Lower leg skin (tissue), 3 donors: ENCODE measurements around the gene ZC3H6.

Experiments
- CTCF ChIP-seq, 3 donors: fragments of 450-650 bp; IDR thresholded peaks; one replicate each; pipeline ENCODE4 v1.5.1; 2016; ENCODE audit warnings: antibody characterized with exemption in 3 of 3, mild to moderate bottlenecking in 3 of 3, moderate library complexity in 2 of 3
- POLR2A ChIP-seq, 2 donors: fragments of 450-650 bp; IDR thresholded peaks; one replicate each; pipeline ENCODE4 v1.6.1; 2016 to 2017; ENCODE audit warnings: antibody characterized with exemption in 2 of 2, mild to moderate bottlenecking in 1 of 2, moderate library complexity in 1 of 2

DNA sequence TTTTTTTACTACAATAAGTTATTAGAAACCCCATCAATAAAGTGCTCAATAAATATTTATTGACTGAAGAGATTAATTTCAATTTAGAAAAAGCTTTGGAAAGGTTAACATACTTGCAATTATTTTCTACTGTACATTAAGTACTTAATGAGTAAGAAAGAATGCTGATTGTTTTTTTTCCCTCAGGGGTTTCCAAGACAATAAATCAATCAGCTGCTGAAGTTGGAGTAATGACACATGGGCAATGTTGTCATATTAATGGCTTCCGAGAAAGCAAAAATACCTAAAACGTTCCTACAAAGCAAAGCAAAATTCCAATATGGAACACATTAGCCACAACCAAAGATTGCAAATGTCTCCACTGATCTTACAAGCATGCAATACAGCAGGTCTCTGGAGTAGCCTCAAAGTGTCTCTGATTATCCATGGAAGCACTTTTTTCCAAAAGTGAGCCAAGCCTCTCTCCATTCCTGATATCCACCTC, 66.7 kb downstream of the ZC3H6 start:
- no peak for TF ChIP-seq CTCF (IDR thresholded peaks at IDR 0.05)
- no peak for TF ChIP-seq POLR2A (IDR thresholded peaks at IDR 0.05)
